ENCODE measurements around the gene TTC28. TPM values are rescaled to one million over a fixed set of nuclear protein-coding genes. Genes with fewer than 3 reads are reported as not detected.

The TTC28 gene
- total RNA-seq, 2 donors from 2014 or later = 94.2 to 170 TPM

DNA sequence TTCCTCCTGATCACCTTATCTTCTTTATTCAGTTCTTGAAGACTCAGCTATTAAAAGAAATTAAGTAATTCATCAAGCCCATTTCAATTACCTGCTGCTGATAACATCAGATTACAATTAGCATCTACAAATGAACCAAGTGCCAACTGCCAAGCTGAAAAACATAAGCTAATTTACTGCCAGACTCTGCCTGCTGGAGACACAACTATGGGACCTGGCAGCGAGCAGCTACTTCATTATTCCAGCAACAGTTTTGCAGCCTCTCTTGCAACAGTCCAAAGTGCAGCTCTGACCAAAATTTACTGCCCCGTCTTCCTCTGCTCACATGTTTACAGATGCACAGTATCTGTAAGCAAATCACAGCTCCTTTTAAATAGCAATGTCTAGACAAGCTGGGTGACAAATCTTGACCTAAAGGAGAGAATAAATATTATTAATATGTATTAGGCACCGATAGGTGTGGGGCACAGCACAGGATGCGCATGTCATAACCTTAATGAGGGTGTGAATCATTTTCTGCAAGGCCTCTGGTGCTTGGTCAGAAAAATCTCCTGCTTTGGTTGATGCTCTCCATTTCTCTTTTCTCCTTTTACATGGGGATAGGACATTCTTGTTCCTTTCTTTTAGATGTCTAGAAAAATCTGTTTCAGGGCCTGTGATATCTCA lies 528.4 kb downstream of the TTC28 start:
- Histone ChIP-seq H3K36me3 (no peaks in the 10 kb centered on the region), H3K27ac (no peak overlapping the region), H3K27me3 (replicated peaks; ENCODE audit: insufficient read depth) (no peaks in the 10 kb centered on the region), H3K4me3 (no peak overlapping the region), H3K4me1 (ENCODE audit: control insufficient read depth in 1 of 2, low read depth in 2 of 2) (no peaks in the 10 kb centered on the region), H3K9me3 (no peaks in the 10 kb centered on the region)
- ATAC-seq (ENCODE audit: insufficient number of reproducible peaks, low FRiP score, low read depth) (no peak), DNase-seq (ENCODE audit: low spot score) (no peak)
- TF ChIP-seq, protein P1, sequence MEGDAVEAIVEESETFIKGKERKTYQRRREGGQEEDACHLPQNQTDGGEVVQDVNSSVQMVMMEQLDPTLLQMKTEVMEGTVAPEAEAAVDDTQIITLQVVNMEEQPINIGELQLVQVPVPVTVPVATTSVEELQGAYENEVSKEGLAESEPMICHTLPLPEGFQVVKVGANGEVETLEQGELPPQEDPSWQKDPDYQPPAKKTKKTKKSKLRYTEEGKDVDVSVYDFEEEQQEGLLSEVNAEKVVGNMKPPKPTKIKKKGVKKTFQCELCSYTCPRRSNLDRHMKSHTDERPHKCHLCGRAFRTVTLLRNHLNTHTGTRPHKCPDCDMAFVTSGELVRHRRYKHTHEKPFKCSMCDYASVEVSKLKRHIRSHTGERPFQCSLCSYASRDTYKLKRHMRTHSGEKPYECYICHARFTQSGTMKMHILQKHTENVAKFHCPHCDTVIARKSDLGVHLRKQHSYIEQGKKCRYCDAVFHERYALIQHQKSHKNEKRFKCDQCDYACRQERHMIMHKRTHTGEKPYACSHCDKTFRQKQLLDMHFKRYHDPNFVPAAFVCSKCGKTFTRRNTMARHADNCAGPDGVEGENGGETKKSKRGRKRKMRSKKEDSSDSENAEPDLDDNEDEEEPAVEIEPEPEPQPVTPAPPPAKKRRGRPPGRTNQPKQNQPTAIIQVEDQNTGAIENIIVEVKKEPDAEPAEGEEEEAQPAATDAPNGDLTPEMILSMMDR (IDR thresholded peaks at IDR 0.05) = no peak

DNA sequence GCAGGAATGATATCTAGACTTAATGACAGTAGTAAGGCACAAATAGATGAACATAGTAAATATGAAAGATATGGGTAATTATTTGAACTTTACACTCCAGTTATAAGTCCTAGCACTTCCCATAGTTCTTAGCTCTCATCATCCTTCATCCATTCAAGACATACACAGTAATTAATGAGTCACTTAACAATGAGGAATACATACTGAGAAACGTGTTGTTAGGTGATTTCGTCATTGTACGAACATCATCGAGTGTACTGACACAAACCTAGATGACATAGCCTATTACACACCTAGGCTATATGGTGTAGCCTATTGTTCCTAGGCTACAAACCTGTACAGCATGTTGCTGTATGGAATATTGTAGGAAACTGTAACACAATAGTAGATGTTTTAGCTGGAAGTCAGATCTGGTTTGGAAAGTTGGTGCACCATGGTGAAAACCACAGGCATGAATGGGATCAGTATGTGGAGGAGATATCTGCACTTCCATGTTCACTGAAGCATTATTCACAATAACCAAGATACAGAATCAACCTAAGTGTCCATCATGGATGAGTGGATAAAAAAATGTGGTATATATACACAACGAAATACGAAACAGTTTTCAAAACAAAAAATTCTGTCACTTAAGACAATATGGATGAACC lies 530.7 kb downstream of the TTC28 start:
- Histone ChIP-seq H3K4me1 (ENCODE audit: control insufficient read depth in 1 of 2, low read depth in 2 of 2) (no peaks in the 10 kb centered on the region), H3K9me3 (no peaks in the 10 kb centered on the region), H3K4me3 (no peak overlapping the region), H3K36me3 (no peaks in the 10 kb centered on the region), H3K27me3 (replicated peaks; ENCODE audit: insufficient read depth) (no peaks in the 10 kb centered on the region), H3K27ac (no peak overlapping the region)
- TF ChIP-seq, protein P1 (IDR thresholded peaks at IDR 0.05) = no peak
- no peak for ATAC-seq (ENCODE audit: insufficient number of reproducible peaks, low FRiP score, low read depth)
- no peak for DNase-seq (ENCODE audit: low spot score)

GRCh38 chr22:28147401-28147800 lies 532.2 kb downstream of the TTC28 start:
- TF ChIP-seq, protein P1 (IDR thresholded peaks at IDR 0.05) = no peak

GRCh38 chr22:28146401-28147314 lies 533.0 kb downstream of the TTC28 start:
- ATAC-seq (ENCODE audit: insufficient number of reproducible peaks, low FRiP score, low read depth) (no peak), DNase-seq (ENCODE audit: low spot score) (no peak)
- no peak overlapping the region for H3K27ac ChIP-seq
- H3K9me3 ChIP-seq = no peaks in the 10 kb centered on the region
- TF ChIP-seq, protein P1 (IDR thresholded peaks at IDR 0.05) = no peak
- no peak overlapping the region for H3K4me3 ChIP-seq
- H3K36me3 ChIP-seq = no peaks in the 10 kb centered on the region
- no peaks in the 10 kb centered on the region for H3K27me3 ChIP-seq (replicated peaks; ENCODE audit: insufficient read depth)
- H3K4me1 ChIP-seq (ENCODE audit: control insufficient read depth in 1 of 2, low read depth in 2 of 2) = peaks cover 0 to 19% of the 10 kb centered on the region in 2 donors

More at GRCh38 chr22:28147401-28147800, 532.2 kb downstream of the TTC28 start:
- no peaks in the 10 kb centered on the region for H3K36me3 ChIP-seq
- peaks cover 0 to 12% of the 10 kb centered on the region in 2 donors for H3K4me1 ChIP-seq (ENCODE audit: control insufficient read depth in 1 of 2, low read depth in 2 of 2)
- H3K27ac ChIP-seq = no peak overlapping the region
- no peak overlapping the region for H3K4me3 ChIP-seq
- H3K27me3 ChIP-seq (replicated peaks; ENCODE audit: insufficient read depth) = no peaks in the 10 kb centered on the region
- no peaks in the 10 kb centered on the region for H3K9me3 ChIP-seq
- DNase-seq (ENCODE audit: low spot score) (no peak), ATAC-seq (ENCODE audit: insufficient number of reproducible peaks, low FRiP score, low read depth) (no peak)

All from thoracic aorta (tissue), 2 donors.